ENCODE measurements around the gene HERC2. TPM values are rescaled to one million over a fixed set of nuclear protein-coding genes. Genes with fewer than 3 reads are reported as not detected.

HERC2 gene
- total and polyA plus RNA-seq, 2 donors (not counting 3 experiments of a cell fraction or from before 2014, with no cell fraction given), result 46.1 to 83.9 TPM

DNA sequence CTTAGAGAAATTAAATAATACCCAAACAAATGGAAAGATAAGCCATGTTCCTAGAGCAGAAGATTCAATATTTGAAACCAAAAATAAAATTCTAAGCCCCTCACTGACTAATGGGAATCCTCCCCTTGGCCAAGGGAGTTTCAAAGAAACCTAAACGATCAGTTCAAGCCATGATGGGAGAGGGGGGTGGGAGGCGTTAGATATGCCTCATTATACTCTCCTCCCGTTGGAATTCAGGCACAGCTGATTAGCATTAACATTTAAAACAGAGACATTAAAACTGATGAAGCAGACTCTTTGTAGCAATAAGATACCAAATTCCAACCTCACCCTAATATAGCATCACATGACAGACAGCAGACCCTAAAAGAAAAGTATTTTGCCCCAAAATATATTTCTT is 255.7 kb downstream of the HERC2 start:
- dilution Hi-C loops (cut with MboI; ENCODE audit: extremely low pct_ligation_motif_present, low sequenced_read_pairs) (no loop called here), intact Hi-C loops (cut with micrococcal nuclease) (no loop called here)
- Histone ChIP-seq H3K4me1 (ENCODE audit: control insufficient read depth, extremely low read depth, insufficient read depth, low read length) (no peaks in the 10 kb centered on the region), H3K36me3 (ENCODE audit: control insufficient read depth in 2 of 2, extremely low read depth in 1 of 2, insufficient read depth in 2 of 2, low read length in 2 of 2) (no peaks in the 10 kb centered on the region), H3K9me3 (replicated peaks; ENCODE audit: control insufficient read depth, insufficient read depth, low read length) (no peaks in the 10 kb centered on the region), H3K27ac (ENCODE audit: insufficient read depth, low read depth, low read length) (no peak overlapping the region), H3K4me3 (replicated peaks in 1 of 3; ENCODE audit: insufficient read depth in 1 of 3, low read depth in 1 of 3, low read length in 3 of 3) (no peak overlapping the region), H3K4me2 (ENCODE audit: insufficient read depth, low read length) (no peak overlapping the region), H4K20me1 (replicated peaks; ENCODE audit: control insufficient read depth, extremely low read depth, insufficient read depth, low read length) (no peaks in the 10 kb centered on the region), H3K9me1 (replicated peaks; ENCODE audit: control insufficient read depth, extremely low read depth, insufficient read depth, low read length) (no peaks in the 10 kb centered on the region), H3K79me2 (ENCODE audit: control insufficient read depth, insufficient read depth, low read length) (no peaks in the 10 kb centered on the region), H3K27me3 (ENCODE audit: control insufficient read depth in 2 of 2, insufficient read depth in 2 of 2, low read length in 2 of 2) (no peaks in the 10 kb centered on the region), H3K9ac (replicated peaks; ENCODE audit: extremely low read depth, insufficient read depth, low read length) (no peak overlapping the region), H2AFZ (ENCODE audit: low read depth, low read length) (no peak overlapping the region)
- no peak for TF ChIP-seq MYC (IDR thresholded peaks at IDR 0.05; ENCODE audit: low read depth, low read length)
- CTCF ChIA-PET, result no interaction called here
- no TSS peak for BruUV-seq (replicated peaks)
- FAIRE-seq, result no peak
- POLR2A ChIA-PET, result no interaction called here
- DNase-seq (ENCODE audit: low read depth, low spot score), result no peak

Small RNA genes within 50 kb of the gene (small RNA-seq; reads per million reads assigned to genes)
- not detected for gene AC091304.5 (ENCODE audit: insufficient read depth, insufficient read length, low read depth, low replicate concordance)

Other genes starting within 250 kb of the HERC2 start
- not detected in 2 replicates for gene OCA2, start 222.9 kb downstream of the HERC2 start, total RNA-seq
- gene OCA2, start 222.9 kb downstream of the HERC2 start, polyA plus RNA-seq, result not detected in 2 replicates
- gene GOLGA6L24, start 35.9 kb upstream of the HERC2 start, total RNA-seq, result not detected in 2 replicates
- gene GOLGA6L24, start 35.9 kb upstream of the HERC2 start, polyA plus RNA-seq, result not detected in 2 replicates
- not detected in 2 replicates for gene GOLGA8F, start 56.5 kb upstream of the HERC2 start, total RNA-seq
- not detected in 2 replicates for gene GOLGA8F, start 56.5 kb upstream of the HERC2 start, polyA plus RNA-seq
- gene GOLGA8G, start 210.8 kb upstream of the HERC2 start, total RNA-seq, result not detected in 2 replicates
- not detected in 2 replicates for gene GOLGA8G, start 210.8 kb upstream of the HERC2 start, polyA plus RNA-seq
- not detected in 2 replicates for gene GOLGA6L25, start 231.4 kb upstream of the HERC2 start, total RNA-seq
- gene GOLGA6L25, start 231.4 kb upstream of the HERC2 start, polyA plus RNA-seq, result not detected in 2 replicates